Right lobe of liver (tissue), 4 donors: ENCODE measurements around the gene CPSF7.

ENCODE experiments used
- CTCF ChIP-seq, 4 donors: fragments of 200-600 bp in 3 of 4; fragments of 450-650 bp in 1 of 4; IDR thresholded peaks; one replicate each; pipeline versions ENCODE4 v1.5.1 to v1.8.0; 2016 to 2022; ENCODE audit warnings: antibody characterized with exemption in 4 of 4, mild to moderate bottlenecking in 2 of 4
- POLR2A ChIP-seq: fragments of 450-650 bp; IDR thresholded peaks from one replicate; pipeline ENCODE4 v1.6.1; 2017; ENCODE audit warnings: antibody characterized with exemption, mild to moderate bottlenecking
- donor health status: DM: no; HTN: no; CAD: no.
- donor health status: DM: no; HTN: no; CAD: no.
- donor health status: DM: no; HTN: yes; CAD: no.

DNA sequence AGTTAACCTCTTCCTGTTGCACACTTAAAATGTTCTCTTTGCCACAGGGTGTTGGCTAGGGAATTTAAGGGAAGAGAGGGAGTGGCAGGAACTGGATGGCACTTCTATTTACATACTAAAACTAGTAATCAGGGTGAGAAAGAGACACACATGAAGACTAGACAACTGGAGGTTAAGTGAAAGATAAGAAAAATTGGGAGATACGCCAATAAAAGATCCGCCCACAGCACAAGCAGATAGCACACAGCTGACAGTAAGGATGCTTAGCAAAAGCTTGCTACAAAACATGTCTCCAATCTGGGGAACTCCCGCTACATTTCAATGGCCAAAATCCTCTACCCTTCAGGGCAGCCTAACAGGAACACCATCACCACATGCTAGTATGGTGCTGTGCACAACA is 12.8 kb downstream of the CPSF7 start:
- no peak for TF ChIP-seq CTCF (IDR thresholded peaks at IDR 0.05)
- no peak for TF ChIP-seq POLR2A
